NCI-H460 (cell line): ENCODE data around the gene PWWP2A. TPM values are rescaled to one million over a fixed set of nuclear protein-coding genes. Genes with fewer than 3 reads are reported as not detected.
"Not testable (repeated sequence)": the region's sequence is repeated elsewhere in the genome, so short reads cannot be mapped to it uniquely, and the experiment has no call there.

ENCODE experiments used
- DNase-seq: peaks from one replicate; pipeline ENCODE4 v3.0.0-alpha.2; 2016; ENCODE audit warnings: low read depth; ENCODE audit errors: extremely low read depth
- polyA plus RNA-seq: library from polyadenylated mRNA; depleted of rRNA; stranded (reverse); fragments of >200 nt; gene quantifications from 2 replicates; pipeline ENCODE4 v1.2.3, GENCODE V29; 2014; cell fraction: nucleus; rRNA removed
- total RNA-seq: library from RNA; depleted of rRNA; stranded (reverse); fragments of >200 nt; shearing (Covaris generic); gene quantifications from 2 replicates; pipeline ENCODE4 v1.2.3, GENCODE V29; 2014; rRNA removed

The PWWP2A gene, protein sequence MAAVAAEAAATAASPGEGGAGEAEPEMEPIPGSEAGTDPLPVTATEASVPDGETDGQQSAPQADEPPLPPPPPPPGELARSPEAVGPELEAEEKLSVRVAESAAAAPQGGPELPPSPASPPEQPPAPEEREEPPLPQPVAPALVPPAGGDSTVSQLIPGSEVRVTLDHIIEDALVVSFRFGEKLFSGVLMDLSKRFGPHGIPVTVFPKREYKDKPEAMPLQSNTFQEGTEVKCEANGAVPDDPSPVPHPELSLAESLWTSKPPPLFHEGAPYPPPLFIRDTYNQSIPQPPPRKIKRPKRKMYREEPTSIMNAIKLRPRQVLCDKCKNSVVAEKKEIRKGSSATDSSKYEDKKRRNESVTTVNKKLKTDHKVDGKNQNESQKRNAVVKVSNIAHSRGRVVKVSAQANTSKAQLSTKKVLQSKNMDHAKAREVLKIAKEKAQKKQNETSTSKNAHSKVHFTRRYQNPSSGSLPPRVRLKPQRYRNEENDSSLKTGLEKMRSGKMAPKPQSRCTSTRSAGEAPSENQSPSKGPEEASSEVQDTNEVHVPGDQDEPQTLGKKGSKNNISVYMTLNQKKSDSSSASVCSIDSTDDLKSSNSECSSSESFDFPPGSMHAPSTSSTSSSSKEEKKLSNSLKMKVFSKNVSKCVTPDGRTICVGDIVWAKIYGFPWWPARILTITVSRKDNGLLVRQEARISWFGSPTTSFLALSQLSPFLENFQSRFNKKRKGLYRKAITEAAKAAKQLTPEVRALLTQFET
- total RNA-seq, result 10.0 and 12.8 TPM in 2 replicates
- polyA plus RNA-seq, result 22.0 and 22.9 TPM in 2 replicates

DNA sequence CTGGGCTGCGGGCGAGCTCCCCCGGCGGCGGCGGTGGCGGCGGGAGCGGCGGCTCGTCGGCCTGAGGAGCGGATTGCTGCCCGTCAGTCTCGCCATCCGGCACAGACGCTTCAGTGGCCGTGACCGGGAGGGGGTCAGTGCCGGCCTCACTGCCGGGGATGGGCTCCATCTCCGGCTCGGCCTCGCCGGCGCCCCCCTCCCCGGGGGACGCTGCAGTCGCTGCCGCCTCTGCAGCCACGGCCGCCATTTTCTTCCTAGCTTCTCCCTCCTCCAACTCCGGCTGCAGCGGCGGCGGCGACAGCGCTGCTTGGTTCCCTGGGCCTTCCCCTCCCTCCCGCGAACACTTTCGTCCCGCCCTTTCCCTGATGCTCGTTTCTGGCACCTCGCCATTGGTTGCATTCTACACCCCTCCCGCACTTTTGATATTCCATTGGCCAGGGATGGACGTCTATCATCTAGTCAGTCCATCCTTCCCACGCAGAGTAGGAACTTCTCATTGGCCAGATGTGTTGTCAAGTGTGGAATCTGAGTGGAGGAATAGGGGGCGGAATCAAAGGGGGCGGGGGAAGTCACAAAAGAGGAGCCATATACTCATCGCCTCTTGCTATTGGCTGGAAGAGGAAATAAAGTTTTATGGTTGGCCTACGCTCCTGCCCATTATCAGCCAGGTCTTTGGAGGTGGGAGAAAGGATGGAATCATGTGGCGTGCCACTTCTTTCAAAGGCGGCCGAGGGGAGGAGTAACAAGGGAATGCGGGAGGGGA, at the start of gene PWWP2A:
Gene PWWP2A, minus strand, starts transcription at position 309 of the 763 bp plus-strand sequence. Its CDS starts 62 bp downstream, at position 247.
- peak; percentile 100 for DNase-seq

DNA sequence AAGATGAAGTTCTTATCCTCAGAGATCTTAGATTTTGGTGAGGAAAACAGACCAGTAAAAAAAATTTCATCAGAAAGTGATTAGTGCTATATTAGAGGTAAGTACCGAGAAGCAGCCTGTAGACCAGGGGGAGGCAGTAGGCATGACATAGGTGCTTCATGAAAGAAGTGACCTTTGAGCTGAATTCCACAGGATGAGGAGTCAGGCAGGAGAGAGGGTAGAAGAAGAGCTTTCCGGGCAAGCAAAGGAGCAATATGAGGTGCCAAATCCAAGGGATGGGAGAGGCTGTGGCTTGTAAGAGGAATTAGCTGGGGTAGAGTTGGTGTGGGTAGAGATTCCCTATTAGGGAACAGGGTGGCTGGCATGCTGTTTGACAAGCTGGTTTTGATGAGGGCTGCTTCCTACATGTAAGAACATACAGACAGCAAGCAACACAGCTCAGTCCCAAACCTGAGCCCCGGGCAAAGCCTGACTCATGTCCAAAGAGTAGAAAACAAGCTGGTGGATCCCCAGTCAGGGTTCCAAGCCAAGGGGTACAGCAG, 48.4 kb upstream of the PWWP2A start:
- no peak for DNase-seq

DNA sequence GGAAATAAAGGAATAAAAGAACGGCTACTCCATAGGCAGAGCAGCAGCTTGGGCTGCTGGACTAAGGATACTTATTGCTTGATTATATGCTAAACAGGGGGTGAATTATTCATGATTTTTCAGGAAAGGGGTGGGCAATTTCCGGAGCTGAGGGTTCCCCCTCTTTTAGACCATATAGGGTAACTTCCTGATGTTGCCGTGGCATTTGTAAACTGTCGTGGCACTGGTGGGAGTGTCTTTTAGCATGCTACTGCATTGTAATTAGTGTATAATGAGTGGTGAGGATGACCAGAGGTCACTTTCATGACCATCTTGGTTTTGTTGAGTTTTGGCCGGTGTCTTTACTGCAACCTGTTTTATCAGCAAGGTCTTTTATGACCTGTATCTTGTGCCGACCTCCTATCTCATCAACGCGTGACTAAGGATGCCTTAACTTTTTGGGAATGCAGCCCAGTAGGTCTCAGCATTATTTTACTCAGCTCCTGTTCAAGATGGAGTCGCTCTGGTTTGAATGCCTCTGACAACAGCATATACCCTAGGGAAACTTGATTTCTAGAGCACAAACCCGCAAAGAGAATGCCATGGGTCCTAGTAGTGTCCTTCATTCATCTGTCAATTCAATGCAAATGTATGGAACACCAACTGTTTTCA, 47.8 kb upstream of the PWWP2A start:
- DNase-seq, result no peak

DNA sequence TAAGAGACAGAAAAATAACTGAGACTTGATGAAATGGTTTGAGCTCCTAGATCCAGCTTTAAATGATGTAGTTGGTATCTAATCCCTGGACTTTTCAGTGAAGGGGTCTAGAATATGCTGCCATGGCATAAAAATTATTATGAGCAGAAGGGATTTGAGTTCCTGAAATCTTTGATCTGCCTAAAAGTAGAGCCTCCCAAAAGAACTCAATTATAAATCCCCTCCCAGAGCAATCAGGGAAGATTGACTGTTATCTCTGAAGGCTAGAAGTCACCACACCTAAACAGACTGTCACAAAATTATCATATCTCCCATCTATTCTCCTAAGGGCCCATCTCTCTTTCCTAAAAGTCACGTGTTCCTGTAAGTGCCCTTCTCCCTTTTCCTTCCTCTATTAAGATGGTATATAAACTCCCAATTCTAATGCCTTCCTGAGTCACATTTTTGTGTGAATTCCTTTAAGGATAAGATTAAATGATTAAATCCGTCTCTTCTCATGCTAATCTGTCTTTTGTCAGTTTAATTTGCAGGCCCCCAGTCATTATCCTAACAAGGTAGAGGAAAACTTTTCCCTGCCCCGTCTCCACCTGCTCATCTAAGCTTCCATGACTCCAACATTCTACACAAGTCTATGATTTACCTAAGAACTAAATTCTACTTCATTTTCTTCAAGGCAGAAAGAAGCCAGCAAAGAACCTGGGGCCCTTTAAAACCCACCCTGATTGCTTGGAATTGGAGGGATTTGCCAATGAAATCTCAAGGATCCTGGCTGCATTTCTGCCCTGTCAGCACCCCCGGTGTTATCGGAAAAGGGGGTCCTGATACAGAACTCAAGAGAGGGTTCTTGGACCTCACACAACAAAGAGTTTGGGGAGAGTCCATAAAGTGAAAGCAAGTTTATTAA, 47.1 kb upstream of the PWWP2A start:
- DNase-seq, result no peak

DNA sequence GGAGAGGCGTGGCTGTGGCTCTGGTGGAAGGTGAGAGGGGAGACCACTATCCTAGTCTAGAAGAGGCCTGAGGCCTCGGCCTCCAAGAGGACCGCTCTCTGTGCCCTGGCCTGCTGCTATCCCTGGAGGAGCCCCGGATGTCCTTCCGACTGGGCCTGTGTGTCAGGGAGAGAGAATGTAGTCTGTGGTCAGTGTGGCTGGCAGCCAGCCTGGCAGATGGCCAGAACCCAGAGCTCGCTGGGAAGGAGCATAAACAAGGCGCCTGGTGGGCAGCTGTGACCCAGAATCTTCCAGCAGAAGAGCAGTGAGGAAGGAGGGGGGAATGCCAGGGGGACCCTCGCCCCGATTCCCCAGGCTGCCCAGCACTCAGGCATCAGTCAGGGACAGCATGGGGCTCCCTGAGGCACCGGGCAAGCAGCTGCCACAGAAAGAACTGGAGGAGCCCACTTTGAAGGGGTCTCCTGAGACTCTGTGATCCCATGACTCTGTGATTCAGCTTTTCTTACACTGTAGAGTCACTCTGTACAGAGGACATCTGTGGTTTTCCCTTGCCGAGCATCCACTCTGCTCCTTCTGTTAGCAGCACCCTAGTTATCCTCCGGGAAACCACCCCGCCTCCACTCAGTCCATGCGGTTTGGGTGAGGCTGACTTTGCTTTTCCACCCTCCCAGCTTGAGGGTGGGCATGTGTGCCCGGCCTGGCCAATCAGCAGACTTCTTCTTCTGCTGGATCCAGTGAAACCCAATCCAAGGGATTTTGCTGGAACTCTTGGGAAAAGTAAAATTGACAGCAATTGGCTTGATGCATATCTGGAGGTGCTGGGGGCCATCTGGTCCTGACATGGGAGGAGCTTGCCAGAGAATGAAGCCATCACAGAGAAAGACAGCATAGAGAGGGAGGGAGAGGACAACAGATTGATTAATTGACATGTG, 46.2 kb upstream of the PWWP2A start:
- peak; percentile 92 for DNase-seq

DNA sequence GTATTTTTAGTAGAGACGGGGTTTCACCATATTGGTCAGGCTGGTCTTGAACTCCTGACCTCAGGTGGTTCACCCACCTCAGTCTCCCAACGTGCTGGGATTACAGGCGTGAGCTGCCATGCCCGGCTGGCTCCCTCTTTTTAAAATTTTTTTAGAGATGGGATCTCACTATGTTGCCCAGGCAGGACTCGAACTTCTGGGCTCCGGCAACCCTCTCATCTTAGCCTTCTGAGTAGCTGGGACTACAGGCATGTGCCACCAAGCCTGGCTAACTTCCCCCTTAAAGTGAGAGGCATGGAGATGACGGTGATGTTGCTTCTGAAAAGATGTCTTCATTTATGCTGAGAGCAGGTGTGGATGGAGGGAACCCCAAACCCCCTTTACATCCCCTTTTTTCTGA, 43.7 kb upstream of the PWWP2A start:
- no peak for DNase-seq

DNA sequence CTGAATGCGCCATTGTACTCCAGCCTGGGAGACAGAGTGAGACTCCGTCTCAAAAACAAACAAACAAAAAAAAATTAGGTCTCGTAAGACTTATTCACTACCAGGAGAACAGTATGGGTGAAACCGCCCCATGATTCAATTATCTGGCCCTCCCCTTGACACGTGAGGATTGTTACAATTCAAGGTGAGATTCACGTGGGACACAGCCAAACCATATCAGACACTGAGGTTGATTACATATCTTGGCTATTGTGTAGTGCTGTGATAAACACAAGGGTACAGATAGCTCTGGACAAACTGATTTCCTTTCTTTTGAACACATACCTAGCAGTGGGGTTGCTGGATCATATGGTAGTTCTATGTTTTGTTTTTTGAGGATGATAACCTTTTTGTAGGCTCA, 42.4 kb upstream of the PWWP2A start:
- DNase-seq, result no peak

DNA sequence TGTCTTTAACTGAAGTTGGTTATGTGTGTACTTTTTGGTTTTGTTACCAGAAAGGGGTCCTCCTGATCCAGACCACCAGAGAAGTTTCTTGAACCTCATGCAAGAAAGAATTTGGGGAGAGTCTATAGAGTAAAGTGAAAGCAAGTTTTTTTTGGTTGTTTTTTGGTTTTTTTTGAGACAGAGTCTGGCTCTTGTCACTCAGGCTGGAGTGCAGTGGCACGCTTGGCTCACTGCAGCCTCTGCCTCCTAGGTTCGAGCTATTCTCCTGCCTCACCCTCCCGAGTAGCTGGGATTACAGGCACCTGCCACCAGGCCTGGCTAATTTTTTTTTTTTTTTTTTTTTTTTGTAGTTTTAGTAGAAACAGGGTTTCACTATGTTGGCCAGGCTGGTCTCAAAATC, 41.6 kb upstream of the PWWP2A start:
- not testable (repeated sequence) for DNase-seq

DNA sequence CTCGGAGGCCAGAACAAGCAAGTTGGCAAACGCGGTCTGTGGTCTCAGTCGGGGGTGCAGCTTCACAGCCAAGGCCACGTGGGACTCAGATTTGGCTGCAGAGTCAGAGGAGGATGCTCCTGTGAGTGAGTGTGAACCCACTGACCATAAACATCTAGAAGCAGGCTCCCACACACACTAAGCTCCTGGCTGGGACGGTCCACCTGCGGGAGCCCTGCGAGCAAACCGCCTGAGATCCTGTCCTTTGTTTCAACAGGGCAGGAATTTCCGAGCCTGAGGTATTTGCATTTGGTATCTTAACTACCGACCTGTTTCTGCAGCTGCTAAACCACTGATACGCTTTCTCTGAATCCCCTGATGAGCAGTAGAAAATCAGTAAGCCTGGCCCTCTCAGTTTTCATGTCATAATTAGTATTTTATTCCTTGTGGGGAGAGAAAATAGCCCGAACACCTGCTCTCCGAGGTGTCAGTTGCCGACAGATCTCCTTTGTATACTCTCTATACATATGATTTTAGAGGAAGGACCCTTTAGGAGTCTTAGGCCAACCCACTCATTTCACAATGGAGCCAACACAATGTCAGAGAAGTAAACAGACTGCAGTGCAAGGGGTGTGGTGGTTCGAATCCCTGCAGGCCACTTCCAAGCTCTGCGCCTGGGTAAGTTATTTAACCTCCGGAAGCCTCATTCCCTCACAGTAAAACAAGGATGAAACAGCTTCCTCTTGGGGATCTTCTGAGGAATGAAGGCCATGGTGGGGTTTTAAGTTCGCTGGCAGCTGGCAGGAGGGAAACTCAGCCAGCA, 40.9 kb upstream of the PWWP2A start:
- DNase-seq, result no peak

DNA sequence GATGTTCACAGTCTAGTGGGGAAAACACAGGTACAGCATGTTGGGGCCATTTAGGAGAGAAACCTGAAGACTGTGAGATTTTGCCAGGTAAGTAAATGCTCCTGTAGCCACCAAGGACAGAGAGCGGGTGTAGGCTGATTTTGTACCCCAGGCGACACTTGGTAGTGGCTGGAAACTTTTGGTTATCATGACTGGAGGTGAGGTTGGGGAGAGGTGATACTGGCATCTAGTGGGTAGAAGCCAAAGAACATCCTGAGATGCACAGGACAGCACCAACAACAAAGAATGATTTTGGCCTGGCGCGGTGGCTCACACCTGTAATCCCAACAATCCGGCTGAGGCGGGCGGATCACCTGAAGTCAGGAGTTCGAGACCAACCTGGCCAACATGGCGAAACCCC, 38.8 kb upstream of the PWWP2A start:
- no peak for DNase-seq

DNA sequence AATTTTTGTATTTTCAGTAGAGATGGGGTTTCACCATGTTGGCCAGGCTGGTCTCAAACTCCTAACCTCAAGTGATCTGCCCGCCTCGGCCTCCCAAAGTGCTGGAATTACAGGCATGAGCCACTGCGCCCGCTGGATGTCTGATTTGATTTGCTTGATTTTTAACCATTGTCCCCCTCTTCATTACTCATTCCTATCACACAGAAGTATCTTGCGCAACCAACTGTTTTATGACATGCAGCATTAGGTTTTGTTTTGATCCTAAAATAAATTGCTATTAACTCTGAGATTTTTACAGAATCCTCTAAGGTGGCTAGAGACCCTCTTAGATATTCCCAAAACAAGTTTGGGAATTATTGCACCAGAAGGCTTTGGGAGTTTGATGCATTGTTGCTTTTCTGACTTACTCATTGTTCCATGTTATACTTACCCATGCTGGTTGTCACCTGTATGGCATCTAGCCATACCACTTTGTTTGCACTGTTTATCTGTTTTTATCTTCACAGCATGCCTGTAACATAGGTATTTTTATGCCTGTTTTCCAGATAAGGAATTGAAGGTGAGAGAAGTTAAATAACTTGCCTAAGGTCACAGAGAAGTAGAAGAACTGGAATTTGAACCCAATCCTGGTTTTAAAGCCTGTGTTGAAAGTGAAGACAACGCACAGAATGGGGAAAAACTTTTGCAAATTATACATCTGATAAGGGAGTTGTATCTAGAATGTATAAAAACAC, 35.9 kb upstream of the PWWP2A start:
- DNase-seq, result no peak

DNA sequence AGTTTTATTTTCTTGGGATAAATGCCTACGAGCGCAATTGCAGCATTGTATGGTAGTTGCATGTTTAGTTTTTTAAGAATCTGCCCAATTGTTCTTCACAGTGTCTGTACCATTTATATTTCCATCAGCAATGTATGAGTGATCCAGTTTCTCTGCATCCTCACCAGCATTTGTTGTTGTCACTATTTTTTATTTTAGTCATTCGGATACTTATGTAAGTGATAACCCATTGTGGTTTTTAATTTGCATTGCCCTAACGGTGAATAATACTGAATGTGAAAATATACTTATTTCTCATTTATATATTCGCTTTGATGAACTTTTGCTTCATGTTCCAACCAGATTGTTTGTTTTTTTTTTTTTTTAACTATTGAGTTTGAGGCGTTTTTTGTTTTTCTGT, 33.7 kb upstream of the PWWP2A start:
- no peak for DNase-seq

DNA sequence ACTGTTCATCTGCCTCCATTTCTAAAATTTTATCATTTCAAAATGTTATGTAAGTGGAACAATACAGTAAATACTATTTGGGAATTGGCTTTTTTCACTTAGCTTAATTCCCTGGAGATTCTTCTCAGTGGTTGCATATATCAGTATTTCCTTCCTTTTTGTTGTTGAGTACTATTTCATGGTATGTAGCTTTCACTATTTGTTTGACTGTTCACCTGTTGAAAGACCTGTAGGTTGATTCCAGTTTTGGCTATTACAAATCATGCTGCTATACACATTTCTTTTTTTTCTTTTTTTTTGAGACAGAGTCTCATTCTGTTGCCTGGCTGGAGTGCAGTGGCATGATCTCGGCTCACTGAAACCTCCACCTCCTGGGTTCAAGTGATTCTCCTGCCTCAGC, 33.0 kb upstream of the PWWP2A start:
- DNase-seq, result no peak

DNA sequence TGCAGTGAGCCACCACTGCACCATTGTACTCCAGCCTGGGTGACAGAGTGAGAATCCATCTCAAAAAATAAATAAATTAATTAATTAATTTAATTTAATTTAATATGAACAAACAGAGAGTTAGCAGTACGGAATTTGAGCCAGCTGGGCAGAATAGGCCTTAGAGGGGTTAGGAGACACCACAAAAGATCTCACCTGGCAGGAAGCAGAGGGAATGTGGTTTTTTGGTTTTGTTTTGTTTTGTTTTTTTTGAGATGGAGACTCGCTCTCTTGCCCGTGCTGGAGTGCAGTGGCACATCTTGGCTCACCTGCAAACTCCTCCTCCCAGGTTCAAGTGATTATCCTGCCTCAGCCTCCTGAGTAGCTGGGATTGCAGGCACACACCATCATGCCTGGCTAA, 31.8 kb upstream of the PWWP2A start:
- DNase-seq, result no peak

DNA sequence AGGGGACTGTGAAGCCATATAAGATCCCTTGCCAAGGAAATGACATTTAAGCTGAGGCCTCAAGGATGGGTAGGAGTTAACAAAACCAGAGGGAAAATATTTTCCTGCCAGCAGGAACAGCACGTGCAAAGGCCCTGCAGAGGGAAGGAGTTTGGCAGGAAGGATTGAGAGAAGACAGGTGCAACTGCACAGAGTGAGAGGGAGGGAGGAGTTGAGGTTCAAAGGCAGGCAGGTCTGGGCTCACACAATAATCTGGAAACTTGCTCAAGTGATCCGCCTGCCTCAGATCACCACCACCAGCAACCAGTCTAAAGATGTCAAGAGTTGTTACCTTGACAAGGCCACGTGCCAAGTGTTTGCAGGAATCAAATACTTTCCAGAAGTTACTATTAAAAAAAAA, 31.1 kb upstream of the PWWP2A start:
- DNase-seq, result no peak

DNA sequence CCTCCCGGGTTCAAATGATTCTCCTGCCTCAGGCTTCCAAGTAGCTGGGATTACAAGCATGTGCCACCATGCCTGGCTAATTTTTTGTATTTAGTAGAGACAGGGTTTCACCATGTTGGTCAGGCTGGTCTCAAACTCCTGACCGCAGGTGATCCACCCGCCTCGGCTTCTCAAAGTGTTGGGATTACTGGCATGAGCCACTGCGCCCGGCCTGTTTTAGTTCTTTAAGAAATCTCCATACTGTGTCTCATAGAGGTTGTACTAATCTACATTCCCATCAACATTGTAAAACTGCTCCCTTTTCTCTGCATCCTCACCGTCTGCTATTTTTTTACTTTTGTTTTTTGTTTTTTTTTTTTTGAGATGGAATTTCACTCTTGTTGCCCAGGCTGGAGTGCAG, 25.2 kb upstream of the PWWP2A start:
- DNase-seq, result not testable (repeated sequence)

DNA sequence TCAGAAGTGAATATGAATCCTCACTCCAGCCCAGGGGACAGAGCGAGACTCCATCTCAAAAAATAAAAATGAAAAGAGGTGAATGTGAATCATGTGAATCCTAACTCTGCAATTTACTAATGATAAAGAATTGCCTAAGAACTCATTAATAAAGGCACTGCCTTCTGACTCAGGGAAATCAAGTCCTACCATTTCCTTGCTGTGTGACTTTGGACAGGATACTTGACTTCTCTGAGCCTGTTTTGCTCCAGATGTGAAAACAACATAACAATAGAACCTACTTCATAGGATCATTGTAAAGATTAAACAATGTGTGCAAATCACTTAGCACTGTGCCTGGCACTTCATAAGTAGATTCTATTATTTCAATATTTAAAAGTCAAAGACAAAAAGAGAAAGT, 15.1 kb upstream of the PWWP2A start:
- no peak for DNase-seq
